ENCODE results near the gene SMIM44.
"Not testable (repeated sequence)": the region's sequence is repeated elsewhere in the genome, so short reads cannot be mapped to it uniquely, and the experiment has no call there.

The SMIM44 gene

DNA sequence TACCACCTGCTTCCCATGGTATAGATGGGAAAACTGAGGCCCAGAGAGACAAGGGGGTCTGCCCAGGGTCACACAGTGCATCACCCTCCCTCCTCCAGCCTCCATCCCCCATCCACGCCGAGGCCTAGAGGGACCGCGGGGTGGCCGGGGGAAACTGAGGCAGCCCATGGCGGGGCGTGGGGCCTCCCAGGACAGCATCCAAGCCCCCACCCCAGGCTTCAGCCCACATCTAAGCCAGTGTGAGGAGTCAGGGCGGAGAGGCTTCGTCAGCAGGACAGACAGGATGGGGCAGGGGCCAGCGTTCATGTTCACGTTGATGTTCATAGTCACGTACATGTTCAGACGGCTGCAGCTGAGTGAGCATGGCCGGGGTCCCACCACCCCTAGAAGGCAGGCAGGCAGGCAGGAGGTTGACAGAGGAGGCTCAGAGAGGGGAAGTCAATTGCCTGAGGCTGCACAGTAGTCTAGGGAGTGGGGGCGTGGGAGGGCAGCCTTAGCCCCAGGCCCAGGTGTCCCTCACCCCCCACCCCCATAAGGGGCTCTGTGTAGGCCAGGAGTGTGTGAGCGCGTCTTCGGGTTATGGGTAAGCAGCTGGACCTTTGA lies 26.2 kb downstream of the SMIM44 start:
- no peak for DNase-seq (ENCODE audit: low read depth, low spot score)
- TF ChIP-seq FOXP2 (optimal IDR thresholded peaks at IDR 0.05; ENCODE audit: control extremely low read depth, extremely low read length, insufficient read depth) = no peak
- TF ChIP-seq EZH2 (IDR thresholded peaks at IDR 0.05) = no peak
- no peak for TF ChIP-seq POLR2AphosphoS5 (IDR thresholded peaks at IDR 0.05; ENCODE audit: borderline replicate concordance, low read depth, low read length)
- Histone ChIP-seq H3K4me3 (no peak overlapping the region), H3K9ac (ENCODE audit: insufficient read length) (no peak overlapping the region), H3K27ac (no peak overlapping the region), H3K9me3 (ENCODE audit: low read depth, low read length) (no peaks in the 10 kb centered on the region), H3K36me3 (ENCODE audit: insufficient read depth, low read length) (peaks cover 44% of the 10 kb centered on the region)

DNA sequence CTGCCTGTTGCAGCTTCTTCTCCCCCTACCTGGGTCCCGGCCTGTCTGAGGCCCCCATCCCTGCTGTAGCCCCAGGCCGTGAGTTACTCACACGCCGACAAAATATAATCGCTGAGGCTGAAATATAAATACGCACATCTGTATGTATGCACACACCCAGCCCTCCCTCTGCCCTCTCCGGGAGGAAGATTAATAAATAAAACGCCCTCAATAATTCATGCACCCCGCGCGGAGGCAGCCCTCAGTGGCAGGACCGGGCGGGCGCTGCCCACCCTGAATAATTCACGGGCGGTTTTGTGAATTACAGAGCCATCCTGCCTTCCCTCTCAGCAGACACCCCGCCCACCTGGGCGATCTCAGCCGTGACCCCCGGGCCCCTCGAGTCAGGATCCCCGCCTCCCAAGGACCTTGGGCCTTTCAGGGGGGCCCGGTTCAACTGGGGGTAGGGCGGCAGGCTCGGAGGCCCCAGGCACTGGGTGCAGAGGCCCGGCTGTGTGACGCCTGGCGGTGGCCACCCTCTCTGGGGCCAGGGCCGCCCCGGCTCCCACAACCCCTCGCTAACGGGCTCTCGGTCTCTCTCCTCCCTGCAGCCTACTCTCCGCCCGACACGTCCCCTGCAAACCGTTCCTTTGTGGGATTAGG lies 27.2 kb downstream of the SMIM44 start:
- no peak for TF ChIP-seq POLR2AphosphoS5 (IDR thresholded peaks at IDR 0.05; ENCODE audit: borderline replicate concordance, low read depth, low read length)
- no peak for TF ChIP-seq EZH2 (IDR thresholded peaks at IDR 0.05)
- TF ChIP-seq FOXP2 (optimal IDR thresholded peaks at IDR 0.05; ENCODE audit: control extremely low read depth, extremely low read length, insufficient read depth) = no peak
- Histone ChIP-seq H3K27ac (no peak overlapping the region), H3K9ac (ENCODE audit: insufficient read length) (no peak overlapping the region), H3K9me3 (ENCODE audit: low read depth, low read length) (no peaks in the 10 kb centered on the region), H3K36me3 (ENCODE audit: insufficient read depth, low read length) (peaks cover 46% of the 10 kb centered on the region), H3K4me3 (no peak overlapping the region)
- no peak for DNase-seq (ENCODE audit: low read depth, low spot score)

DNA sequence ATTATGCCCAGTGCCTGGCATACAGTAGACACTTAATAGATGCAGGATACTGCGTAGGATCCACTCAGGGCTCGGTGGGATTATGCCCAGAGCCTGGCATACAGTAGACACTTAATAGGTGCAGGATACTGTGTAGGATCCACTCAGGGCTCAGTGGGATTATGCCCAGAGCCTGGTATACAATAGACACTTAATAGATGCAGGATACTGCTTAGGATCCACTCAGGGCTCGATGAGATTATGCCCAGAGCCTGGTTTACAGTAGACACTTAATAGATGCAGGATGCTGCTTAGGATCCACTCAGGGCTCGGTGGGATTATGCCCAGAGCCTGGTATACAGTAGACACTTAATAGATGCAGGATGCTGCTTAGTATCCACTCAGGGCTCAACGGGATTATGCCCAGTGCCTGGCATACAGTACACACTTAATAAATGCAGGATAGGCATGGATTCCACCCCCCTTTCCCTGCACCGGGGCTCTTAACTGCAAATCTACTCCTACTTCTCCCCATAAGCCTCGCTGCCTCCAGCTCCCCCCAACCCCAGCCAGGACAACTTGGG lies 27.8 kb downstream of the SMIM44 start:
- Histone ChIP-seq H3K9me3 (ENCODE audit: low read depth, low read length) (no peaks in the 10 kb centered on the region), H3K9ac (ENCODE audit: insufficient read length) (no peak overlapping the region), H3K36me3 (ENCODE audit: insufficient read depth, low read length) (peaks cover 52% of the 10 kb centered on the region), H3K4me3 (no peak overlapping the region), H3K27ac (no peak overlapping the region)
- no peak for DNase-seq (ENCODE audit: low read depth, low spot score)
- no peak for TF ChIP-seq FOXP2 (optimal IDR thresholded peaks at IDR 0.05; ENCODE audit: control extremely low read depth, extremely low read length, insufficient read depth)
- TF ChIP-seq EZH2 (IDR thresholded peaks at IDR 0.05) = no peak
- no peak for TF ChIP-seq POLR2AphosphoS5 (IDR thresholded peaks at IDR 0.05; ENCODE audit: borderline replicate concordance, low read depth, low read length)

DNA sequence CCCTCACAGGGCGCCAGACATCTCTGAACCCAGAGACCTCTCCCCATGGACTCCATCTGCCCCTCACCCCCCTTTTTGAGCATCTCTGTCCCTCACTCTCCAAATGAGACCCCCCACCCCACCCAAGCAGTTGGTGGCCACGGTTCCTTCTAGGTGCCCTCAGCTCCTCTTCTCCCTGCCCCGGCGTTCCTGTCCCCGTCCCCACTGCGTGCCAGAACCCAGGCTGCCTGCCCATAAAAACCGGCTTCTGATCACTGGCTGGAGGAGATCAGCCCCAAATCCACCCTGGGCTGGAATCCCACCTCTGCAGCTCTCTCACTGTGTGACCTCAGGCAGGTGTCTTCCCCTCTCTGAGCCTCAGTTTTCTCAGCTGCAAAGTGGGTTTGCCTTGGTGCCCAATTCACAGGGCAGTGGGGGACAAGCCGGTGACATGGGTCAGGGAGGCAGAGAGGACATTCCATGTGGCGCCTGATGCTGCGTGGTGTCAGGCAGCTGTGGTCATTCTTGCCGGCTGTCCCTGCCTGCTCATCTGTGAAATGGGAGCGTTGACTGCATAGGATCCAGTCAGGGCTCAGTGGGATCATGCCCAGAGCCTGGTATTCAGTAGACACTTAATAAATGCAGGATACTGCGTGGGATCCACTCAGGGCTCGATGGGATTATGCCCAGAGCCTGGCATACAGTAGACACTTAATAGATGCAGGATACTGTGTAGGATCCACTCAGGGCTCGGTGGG lies 28.4 kb downstream of the SMIM44 start:
- H3K9ac ChIP-seq (ENCODE audit: insufficient read length) = no peak overlapping the region
- no peaks in the 10 kb centered on the region for H3K9me3 ChIP-seq (ENCODE audit: low read depth, low read length)
- no peak overlapping the region for H3K27ac ChIP-seq
- H3K36me3 ChIP-seq (ENCODE audit: insufficient read depth, low read length) = peaks cover 47% of the 10 kb centered on the region
- TF ChIP-seq POLR2AphosphoS5 (IDR thresholded peaks at IDR 0.05; ENCODE audit: borderline replicate concordance, low read depth, low read length) = no peak
- TF ChIP-seq FOXP2 (optimal IDR thresholded peaks at IDR 0.05; ENCODE audit: control extremely low read depth, extremely low read length, insufficient read depth) = no peak
- TF ChIP-seq EZH2 (IDR thresholded peaks at IDR 0.05) = no peak
- no peak for DNase-seq (ENCODE audit: low read depth, low spot score)
- no peak overlapping the region for H3K4me3 ChIP-seq

DNA sequence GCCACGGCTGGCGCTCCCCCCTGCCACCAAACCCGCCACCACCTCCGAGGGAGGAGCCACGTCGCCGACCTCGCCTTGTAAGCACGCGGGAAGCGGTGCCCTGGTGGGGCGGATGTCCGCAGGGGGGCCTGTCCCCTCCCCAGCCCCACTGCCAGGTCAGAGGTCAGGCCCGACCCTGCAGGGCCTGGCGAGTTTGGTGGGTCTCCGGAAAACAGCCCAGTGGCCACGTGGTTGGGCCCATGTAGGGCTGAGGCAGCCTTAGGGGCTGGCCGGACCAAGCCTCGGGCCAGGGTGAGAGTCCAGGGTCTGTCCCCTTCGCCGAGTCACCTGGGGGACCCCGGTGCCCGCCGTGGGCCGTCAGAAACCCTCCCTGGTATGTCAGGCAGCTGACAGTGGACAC lies 29.4 kb downstream of the SMIM44 start:
- H3K36me3 ChIP-seq (ENCODE audit: insufficient read depth, low read length) = peaks cover 49% of the 10 kb centered on the region
- no peaks in the 10 kb centered on the region for H3K9me3 ChIP-seq (ENCODE audit: low read depth, low read length)
- DNase-seq (ENCODE audit: low read depth, low spot score) = no peak
- no peak overlapping the region for H3K27ac ChIP-seq
- TF ChIP-seq FOXP2 (optimal IDR thresholded peaks at IDR 0.05; ENCODE audit: control extremely low read depth, extremely low read length, insufficient read depth) (no peak), EZH2 (IDR thresholded peaks at IDR 0.05) (no peak), POLR2AphosphoS5 (IDR thresholded peaks at IDR 0.05; ENCODE audit: borderline replicate concordance, low read depth, low read length) (no peak)
- no peak overlapping the region for H3K4me3 ChIP-seq
- H3K9ac ChIP-seq (ENCODE audit: insufficient read length) = no peak overlapping the region

DNA sequence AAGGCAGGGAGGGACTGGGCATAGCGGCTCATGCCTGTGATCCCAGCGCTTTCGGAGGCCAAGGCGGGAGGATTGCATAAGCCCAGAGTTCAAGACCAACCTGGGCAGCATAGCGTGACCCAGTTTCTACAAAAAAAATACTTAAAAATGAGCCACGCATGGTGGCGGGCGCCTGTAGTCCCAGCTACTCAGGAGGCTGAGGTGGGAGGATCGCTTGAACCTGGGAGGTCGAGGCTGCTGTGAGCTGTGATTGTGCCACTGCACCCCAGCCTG lies 30.4 kb downstream of the SMIM44 start:
- H3K27ac ChIP-seq; H3K9me3 ChIP-seq (ENCODE audit: low read depth, low read length): not testable (repeated sequence)
- H3K36me3 ChIP-seq (ENCODE audit: insufficient read depth, low read length) = peaks cover 55% of the 10 kb centered on the region

DNA sequence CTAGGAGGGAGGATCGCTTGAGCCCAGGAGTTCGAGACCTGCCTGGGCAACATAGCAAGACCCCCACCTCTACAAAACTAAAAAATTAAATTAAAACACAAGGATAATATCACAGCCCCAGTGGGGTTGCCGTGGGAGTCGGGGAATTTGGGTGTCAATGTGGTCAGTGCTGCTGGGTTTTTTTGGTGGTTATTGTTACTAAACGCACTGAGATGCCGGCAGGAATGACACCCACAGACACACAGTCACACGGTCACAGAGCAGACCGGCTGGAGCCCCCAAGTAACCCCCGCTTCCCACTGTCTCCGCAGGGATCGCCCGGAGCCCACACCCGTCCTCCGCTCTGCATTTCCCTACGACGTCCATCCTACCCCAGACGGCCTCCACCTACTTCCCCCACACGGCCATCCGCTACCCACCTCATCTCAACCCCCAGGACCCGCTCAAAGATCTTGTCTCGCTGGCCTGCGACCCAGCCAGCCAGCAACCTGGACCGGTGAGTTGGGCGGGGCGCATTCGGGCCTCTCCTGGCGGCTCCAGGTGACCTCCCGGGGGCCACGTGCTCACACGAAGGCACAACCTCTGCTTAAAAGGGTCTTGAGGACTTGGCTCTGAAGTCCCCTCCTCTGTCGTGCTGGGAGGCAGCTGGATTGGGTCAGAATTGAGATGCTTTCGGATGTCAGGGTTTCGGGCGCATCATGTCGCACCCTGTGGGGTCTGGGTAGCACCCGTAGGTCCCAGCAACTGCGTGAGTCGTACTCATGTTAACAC lies 30.9 kb downstream of the SMIM44 start:
- no peak overlapping the region for H3K9ac ChIP-seq (ENCODE audit: insufficient read length)
- peaks cover 55% of the 10 kb centered on the region for H3K36me3 ChIP-seq (ENCODE audit: insufficient read depth, low read length)
- H3K9me3 ChIP-seq (ENCODE audit: low read depth, low read length) = no peaks in the 10 kb centered on the region
- TF ChIP-seq POLR2AphosphoS5 (IDR thresholded peaks at IDR 0.05; ENCODE audit: borderline replicate concordance, low read depth, low read length) (no peak), EZH2 (IDR thresholded peaks at IDR 0.05) (no peak), FOXP2 (optimal IDR thresholded peaks at IDR 0.05; ENCODE audit: control extremely low read depth, extremely low read length, insufficient read depth) (no peak)
- H3K4me3 ChIP-seq = no peak overlapping the region
- DNase-seq (ENCODE audit: low read depth, low spot score) = no peak
- H3K27ac ChIP-seq = no peak overlapping the region

More for the DNA sequence above, 30.4 kb downstream of the SMIM44 start:
- not testable (repeated sequence) for H3K4me3 ChIP-seq; DNase-seq (ENCODE audit: low read depth, low spot score); H3K9ac ChIP-seq (ENCODE audit: insufficient read length)

DNA sequence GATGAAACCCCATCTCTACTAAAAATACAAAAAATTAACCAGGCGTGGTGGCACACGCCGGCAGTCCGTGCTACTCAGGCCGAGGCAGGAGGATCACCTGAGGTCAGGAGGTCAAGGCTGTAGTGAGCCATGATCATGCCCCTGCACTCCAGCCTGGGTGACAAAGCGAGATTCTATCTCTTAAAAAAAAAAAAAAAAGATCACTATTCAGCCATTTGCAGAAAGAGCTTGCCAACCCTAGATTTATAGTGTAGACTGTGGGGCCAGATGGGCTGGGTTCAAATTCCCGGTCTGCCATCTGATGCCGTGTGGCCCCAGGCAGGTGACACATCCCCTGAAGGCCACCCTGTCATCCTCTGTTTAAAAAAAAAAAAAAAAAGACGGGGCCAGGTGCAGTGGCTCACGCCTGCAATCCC lies 31.8 kb downstream of the SMIM44 start:
- Histone ChIP-seq H3K36me3 (ENCODE audit: insufficient read depth, low read length) (peaks cover 55% of the 10 kb centered on the region), H3K9ac (ENCODE audit: insufficient read length) (no peak overlapping the region), H3K27ac (no peak overlapping the region), H3K4me3 (no peak overlapping the region), H3K9me3 (ENCODE audit: low read depth, low read length) (no peaks in the 10 kb centered on the region)
- no peak for DNase-seq (ENCODE audit: low read depth, low spot score)
- TF ChIP-seq FOXP2 (optimal IDR thresholded peaks at IDR 0.05; ENCODE audit: control extremely low read depth, extremely low read length, insufficient read depth) = no peak
- TF ChIP-seq POLR2AphosphoS5 (IDR thresholded peaks at IDR 0.05; ENCODE audit: borderline replicate concordance, low read depth, low read length) = no peak
- TF ChIP-seq EZH2 (IDR thresholded peaks at IDR 0.05) = no peak
